NCI-H1092 (cell line): Measurements from ENCODE around the gene ISG15.

Experiments
- DNase-seq: peaks from one replicate; lab custom pipeline; 2025; lab: John Stamatoyannopoulos, UW

ISG15 gene

DNA sequence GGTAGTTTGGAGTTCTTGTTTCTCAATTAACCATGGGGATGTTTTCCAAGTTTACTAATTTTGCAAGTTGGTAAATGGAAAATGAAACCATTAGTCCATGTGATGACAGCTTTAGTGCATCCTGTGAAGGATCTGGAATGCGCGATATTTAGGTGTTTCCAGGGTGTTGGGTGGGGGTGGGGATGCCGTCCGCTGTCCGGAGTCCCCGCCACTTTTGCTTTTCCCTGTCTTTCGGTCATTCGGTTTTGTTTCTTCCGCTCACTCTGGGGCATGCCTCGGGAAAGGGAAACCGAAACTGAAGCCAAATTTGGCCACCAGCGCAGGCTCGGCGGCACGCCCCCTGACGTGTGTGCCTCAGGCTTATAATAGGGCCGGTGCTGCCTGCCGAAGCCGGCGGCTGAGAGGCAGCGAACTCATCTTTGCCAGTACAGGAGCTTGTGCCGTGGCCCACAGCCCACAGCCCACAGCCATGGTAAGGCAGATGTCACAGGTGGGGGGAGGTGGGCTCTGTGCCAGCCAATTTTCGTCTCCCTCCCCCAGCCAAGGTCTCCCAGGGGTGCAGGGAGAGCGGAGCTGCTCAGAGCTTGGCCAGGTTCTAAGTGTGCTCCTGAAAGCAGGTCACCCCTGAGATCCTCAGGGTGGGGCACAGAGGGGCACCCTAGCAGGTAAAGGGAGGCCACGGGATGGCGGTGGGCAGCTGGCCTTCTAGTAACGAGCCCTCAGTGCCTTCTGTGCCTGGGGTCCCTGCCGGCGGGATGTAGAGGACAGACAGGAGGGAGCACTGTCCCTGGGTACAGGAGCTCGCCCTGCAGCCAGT lies at the start of gene ISG15:
Gene ISG15 (plus strand): TSS at position 393 of the 817 bp plus-strand sequence. CDS start 77 bp downstream, at position 470.
- no peak for DNase-seq

DNA sequence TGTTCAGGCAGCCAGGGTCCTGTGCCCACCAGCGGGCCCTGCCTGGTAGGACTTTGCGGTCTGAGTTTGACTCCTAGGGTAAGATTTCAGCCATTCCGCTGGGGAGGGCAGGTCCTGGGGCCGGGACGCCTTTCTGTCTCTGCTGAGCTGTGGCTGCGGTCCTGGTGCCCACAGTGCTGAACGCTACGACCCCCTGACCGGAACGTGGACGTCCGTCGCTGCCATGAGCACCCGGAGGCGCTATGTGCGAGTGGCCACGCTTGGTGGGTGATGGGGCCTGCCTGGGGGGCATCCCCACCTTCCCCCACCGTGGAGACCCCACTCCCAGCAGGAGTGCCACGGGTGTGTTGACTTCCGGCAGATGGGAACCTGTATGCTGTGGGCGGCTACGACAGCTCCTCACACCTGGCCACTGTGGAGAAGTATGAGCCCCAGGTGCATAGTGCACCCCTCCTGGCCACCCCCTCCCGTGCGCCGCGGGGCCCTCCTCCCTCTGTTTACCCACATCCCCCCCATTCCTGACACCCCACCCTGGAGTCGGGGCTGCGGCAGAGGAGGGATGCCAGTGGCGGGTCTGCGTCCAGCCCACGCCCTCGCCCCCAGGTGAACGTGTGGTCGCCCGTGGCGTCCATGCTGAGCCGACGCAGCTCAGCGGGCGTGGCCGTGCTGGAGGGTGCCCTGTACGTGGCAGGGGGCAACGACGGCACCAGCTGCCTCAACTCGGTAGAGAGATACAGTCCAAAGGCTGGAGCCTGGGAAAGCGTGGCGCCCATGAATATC lies 49.4 kb upstream of the ISG15 start:
- DNase-seq = no peak

DNA sequence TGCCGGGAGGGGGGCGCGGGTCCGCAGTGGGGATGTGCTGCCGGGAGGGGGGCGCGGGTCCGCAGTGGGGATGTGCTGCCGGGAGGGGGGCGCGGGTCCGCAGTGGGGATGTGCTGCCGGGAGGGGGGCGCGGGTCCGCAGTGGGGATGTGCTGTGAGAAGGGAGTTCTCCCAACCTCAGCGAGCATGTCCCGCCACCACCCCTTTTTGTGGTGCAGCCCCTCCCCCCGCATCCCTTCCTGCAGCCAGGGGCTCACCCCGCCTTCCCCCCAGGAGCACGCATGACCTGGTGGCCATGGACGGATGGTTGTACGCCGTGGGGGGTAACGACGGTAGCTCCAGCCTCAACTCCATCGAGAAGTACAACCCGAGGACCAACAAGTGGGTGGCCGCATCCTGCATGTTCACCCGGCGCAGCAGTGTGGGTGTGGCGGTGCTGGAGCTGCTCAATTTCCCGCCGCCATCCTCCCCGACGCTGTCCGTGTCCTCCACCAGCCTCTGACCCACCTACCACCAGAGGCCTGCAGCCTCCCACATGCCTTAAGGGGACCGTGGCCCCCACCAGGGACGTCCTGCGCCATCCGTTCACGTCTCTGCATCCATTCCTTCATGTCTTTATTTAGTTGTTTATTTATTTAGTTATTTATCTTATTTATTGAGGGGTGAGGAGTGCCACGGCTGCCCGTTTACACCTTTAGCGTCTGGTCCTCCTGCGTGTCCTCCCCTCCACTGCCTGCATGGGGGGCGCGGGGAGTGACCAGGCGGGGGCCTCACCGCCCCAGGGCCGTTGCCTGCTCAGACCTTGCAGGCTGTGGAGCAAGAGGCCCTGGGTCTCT lies 48.4 kb upstream of the ISG15 start:
- DNase-seq = no peak

DNA sequence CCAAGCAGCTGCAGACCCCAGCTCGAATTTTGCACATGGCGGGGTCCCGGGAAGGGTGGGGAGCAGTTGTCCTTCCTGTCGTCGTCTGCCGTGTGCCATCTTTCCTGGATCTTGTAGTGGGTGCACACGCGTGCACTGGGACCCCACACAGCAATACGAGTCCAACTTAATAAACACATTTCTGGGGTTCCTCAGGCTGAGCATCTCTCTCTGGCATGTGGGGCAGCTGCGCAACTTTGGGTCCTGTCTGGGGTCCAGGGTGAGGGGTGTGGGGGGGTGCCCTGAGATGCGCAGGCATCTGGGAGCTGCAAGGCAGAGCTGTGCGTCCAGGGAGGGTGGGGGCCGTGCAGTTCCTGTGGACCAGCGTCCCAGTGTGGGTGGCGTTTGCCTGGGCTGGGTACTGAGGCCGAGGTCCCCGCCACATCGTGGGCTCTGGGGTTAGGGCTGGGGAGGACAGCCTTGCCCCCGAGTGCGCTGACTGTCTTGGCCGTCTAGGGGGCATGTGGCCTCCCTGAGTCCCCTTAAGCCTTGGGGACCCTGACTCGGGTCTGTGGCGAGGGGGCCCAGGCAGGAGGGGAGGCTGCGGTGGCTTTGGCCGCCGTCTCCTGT lies 47.7 kb upstream of the ISG15 start:
- DNase-seq = no peak

DNA sequence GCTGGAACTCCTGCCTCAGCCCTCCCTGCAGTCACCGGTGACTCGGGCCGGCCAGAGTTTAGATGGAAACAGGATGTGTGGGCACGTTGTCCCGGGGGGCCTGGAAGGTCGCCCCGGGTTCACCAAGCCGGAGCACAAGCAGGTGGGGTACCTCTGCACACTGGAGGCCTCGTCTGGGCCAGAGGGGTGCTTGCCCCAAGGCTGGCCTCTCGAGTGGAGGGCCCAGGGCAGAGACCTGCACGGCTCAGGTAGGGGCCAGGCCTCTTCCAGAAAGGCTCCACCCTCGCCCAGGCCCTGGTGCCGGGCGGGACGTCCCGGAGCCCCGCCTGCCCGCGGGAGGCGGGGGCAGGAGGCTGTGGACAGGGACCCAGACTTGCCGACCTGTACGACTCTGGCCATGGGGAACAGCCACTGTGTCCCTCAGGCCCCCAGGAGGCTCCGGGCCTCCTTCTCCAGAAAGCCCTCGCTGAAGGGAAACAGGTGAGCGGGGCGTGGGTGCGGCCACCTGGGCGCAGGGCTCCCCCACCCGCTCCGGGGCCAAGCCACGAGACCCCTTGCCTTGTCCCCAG lies 47.1 kb upstream of the ISG15 start, which contains the start of gene PLEKHN1:
Gene PLEKHN1 (plus strand): TSS at position 348 of the 569 bp plus-strand sequence. CDS start 50 bp downstream, at position 398.
- DNase-seq = no peak

DNA sequence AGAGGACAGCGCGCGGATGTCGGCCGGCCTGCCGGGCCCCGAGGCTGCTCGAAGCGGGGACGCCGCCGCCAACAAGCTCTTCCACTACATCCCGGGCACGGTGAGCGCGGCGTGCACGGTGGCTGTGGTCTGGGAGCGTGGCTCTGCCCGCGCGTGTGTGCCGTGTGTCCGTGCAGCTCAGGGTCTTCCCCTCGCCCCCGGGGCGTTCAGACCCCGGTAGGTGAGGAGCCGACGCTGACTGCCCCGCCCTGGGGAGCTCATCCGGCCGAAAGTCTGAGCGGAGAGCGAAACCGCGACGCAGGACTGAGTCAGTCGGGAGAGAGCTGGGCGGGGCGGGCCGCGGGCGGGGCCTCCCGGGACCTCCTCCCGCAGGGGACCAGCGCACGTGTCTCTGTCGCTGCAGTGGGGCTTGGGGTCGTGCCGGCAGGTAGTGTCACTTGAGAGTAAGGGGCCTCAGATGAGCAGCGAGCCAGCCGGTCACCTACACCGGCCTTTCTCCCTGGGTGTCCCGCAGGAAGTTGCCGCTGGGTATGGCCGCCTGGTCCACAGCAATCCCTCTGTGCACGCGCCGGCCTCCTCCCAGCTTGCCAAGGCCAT lies 46.5 kb upstream of the ISG15 start:
- no peak for DNase-seq

DNA sequence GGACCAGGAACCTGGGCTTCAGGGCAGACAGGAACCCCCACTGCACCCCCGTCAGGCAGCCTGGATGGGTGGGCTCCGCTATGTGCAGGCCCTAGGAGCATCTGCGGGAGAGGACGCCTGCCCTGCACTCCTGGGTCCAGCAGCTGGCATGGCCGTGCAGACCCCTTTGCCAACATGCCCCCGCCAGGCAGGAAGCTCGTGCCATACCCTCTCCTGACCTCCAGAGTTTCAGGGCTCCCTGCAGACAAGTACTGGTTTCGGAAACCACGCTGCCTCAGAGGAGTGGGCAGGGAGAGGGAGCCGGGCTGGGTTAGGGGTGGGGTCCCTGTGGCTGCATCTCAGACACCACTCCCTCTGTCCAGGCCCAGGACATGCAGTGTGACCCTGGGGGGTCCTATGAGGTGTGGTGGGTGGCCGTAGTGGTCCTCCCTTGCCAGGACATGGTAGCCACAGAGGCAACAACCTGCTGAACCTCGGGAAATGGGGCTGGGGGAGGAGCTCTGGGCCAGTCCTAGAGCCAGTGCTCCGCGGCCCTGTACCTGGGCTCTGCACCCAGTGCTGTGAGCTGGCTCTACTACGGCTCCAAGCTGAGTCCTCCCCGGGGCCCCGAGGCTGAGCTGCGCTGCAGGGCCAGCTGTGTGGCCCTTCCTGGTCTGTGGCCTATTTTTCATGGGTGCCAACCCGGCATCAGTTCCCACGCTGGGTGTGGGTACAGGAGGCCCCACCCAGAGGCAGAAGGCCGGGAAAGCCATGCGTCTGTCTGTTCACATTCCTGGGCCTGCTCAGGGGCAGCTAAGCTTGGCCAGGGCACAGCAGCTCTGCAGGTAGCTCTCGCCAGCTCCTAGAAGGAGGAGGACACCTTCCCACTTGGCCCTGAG lies 45.6 kb upstream of the ISG15 start:
- DNase-seq = no peak

DNA sequence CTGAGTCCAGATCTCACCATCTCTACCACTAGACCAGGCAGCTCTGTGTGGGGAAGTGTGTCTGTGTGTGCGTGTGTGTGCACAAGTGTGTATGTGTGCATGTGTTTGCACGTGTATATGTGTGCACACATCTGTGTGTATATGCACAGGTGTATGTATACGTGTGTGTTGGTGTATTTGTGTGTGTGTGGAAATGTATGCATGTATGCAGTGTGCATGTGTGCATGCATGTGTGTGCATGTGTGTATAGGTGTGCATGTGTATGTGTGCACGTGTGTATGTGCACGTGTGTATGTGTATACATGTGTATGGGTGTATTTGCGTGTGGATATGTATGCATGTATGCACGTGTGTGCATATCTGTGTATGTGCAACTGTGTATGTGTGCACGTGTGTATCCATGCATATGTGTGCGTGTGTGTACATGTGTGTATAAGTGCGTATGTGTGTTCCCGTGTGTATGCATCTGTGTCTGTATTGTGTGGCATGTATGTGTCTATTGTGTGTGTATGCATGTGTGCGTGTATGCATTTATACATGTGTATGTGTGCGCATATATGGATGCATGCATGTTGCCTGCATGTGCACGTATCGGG lies 43.9 kb upstream of the ISG15 start:
- DNase-seq = no peak

DNA sequence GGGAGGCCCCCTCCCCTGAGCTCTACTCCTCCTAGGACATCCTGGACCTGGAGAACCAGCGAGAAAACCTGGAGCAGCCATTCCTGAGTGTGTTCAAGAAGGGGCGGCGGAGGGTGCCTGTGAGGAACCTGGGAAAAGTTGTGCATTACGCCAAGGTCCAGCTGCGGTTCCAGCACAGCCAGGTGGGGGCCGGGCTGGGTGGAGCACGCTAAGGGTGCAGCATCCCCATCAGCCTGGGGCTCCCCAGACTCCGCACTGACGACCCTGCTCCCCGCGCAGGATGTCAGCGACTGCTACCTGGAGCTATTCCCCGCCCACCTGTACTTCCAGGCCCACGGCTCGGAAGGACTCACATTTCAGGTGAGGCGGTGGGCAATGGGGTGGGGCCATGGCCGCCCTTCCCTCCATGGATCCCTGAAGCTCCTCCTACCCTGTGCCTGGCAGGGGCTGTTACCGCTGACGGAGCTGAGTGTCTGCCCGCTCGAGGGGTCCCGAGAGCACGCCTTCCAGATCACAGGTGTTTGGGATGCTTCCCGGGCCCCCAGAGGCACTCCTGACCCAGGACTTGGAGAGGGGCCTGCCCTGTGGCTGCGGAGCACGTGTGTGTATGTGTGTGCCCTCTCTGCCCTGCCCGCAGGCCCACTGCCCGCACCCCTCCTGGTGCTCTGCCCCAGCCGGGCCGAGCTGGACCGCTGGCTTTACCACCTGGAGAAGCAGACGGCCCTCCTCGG lies 42.9 kb upstream of the ISG15 start:
- no peak for DNase-seq

DNA sequence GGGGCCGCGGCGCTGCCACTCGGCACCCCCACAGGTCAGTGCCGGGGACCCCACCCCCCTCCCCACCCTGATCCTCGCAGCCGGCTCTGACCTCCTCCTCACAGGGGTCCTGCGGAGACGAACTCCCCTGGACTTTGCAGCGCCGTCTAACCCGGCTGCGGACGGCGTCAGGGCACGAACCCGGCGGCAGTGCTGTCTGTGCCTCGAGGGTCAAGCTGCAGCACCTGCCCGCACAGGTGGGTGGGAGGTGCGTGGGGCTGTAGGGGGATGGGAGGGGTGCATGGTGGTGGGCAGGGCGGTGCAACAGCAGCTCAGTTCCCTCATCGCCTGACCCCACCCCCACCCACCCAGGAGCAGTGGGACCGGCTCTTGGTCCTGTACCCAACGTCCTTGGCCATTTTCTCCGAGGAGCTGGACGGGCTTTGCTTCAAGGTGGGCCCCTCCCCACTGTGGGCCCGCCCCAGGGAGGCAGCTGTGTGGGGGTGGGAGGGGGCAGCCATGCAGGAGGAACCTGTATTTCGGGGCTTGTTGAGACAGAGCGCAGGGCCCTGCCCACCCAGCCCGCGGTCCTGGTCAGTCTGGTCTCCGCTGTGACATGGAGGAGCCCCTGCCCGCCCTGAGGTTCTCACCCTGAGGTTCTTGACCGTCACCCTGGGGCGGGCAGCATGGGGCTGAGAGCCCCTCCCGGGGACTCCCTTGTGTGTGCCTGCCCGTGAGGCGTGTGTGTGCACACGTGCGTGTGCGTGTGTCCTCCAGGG lies 42.1 kb upstream of the ISG15 start:
- DNase-seq = no peak

DNA sequence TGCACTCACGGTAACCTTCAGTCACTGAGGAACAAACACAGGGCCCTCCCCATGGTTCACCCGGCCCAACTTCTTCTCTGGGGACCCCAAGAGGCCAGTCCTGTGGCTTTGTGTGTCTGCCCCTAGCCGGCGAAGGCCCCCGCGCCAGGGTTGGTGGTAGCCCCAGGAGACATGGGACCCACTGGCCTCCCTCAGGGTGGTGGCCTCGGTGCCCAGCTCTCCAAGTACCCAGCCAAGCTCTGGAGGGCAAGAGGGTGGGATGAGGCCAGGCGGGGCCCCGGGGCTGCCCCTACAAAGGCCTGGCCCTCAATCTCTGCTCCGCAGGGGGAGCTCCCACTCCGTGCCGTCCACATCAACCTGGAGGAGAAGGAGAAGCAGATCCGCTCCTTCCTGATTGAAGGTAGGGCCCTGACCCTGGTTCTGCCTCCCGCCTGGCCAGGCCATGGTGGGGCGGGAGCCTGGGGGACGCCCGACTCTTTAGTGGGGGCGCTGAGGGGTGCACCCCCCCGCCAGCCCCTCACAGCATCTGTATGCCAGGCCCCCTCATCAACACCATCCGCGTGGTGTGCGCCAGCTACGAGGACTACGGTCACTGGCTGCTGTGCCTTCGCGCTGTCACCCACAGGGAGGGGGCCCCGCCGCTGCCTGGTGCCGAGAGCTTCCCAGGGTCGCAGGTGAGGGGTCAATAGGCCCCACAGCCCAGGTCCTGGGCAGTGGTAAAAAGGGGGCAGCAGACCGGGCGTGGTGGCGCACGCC lies 41.4 kb upstream of the ISG15 start:
- no peak for DNase-seq

DNA sequence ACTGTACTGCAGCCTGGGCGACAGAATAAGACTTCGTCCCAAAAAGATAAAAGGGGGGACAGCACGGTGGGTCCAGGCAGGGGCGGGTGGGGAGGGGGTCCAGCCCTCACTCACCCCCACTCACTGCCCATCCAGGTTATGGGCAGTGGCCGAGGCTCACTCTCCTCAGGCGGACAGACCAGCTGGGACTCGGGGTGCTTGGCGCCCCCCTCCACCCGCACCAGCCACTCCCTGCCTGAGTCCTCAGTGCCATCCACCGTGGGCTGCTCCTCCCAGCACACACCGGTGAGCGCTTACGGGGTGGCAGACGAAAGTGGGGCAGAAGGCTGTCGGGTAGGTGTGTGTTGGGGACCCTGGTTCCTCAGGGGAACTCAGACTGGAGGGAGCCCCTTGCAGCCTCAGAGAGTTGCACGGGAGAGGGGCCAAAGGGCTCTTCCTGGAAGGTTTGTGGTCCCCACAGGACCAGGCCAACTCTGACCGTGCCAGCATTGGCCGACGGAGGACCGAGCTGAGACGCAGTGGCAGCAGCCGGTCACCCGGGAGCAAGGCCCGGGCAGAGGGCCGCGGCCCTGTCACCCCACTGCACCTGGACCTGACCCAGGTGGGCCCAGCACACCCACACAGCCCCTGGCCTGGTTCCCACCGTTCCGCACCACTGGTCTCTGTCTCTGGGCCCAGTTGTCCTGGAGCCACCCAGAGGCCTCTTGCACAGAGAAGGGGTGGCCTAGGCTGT lies 40.4 kb upstream of the ISG15 start:
- no peak for DNase-seq

DNA sequence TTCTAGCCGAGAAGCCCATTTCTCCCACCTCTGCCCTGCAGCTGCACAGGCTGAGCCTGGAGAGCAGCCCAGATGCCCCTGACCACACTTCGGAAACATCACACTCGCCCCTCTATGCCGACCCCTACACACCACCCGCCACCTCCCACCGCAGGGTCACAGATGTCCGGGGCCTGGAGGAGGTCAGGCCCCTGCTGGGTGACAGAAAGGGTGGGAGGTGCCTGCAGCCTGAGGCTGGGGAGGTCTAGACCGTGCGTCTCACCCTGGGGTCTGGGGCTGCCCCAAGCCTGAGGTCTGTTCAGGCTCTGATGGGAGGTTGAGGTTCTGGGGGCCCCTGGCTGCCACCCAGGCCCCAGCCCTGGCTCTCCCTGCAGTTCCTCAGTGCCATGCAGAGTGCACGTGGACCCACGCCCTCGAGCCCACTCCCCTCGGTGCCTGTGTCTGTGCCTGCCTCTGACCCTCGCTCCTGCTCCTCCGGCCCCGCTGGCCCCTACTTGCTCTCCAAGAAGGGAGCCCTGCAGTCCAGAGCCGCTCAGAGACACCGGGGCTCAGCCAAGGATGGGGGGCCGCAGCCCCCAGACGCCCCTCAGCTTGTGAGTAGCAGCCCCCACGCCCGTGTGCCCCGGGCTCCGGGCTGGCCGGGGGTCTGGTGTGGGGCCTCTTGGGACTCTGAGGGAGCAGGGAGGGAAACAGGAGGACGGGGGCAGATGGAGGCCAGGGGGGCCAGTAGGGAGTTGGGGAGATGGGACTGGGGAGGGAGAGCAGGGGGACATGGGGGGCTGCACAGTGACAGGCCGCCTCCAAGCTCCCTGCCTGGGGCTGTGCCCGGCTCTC lies 39.6 kb upstream of the ISG15 start:
- no peak for DNase-seq

DNA sequence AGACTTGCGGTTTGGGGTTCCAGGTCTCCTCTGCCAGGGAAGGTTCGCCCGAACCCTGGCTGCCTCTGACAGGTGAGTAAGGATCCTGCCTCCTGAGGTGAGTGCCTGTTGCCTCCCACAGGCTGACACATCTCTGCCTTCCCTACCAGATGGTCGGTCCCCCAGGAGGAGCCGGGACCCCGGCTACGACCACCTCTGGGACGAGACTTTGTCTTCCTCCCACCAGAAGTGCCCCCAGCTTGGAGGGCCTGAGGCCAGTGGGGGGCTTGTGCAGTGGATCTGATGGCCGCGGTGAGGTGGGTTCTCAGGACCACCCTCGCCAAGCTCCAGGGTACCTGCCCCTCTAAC lies 39.0 kb upstream of the ISG15 start:
- DNase-seq = no peak

DNA sequence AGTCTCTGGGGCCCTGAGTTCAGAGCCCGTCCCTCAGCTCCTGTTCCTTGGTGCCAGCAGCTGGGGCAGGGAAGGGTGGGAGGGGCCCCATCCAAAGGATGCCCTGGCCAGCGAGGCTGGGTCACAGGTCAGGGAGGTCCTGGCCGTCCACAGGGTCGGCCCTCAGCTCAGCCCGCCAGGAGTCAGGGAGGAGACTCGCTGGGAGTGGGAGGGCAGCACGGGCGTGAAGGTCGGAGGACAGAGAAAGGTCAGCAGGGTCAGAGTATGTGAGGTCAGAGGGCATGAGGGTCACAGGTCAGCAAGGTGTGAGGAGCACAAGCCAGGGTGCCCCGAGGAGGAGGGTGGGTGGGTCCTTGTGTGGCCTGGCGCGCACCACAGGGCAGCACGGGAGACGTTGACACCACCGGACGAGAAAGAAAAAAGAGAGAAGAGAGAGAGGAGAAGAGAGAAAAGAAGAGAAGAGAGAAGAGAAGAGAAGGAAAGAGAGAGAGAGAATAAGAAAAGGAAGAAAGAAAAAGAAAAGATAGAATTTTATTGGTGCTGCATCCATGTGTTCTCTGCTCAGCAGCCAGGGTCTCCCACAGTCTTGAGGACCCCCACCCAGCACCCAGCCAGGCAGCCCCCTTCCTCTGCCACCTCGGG lies 38.5 kb upstream of the ISG15 start:
- DNase-seq = no peak
